HEK293T (cell line): ENCODE results near the gene AKIRIN2.
A peak's percentile ranks its signal among the peaks of the same experiment; 100 is the strongest.

ENCODE experiments used
- BHLHE40 ChIP-seq: fragments of 450-650 bp; IDR thresholded peaks from 2 replicates; pipeline ENCODE4 v1.6.1; 2016; ENCODE audit warnings: mild to moderate bottlenecking, moderate library complexity, borderline replicate concordance
- FOXA1 ChIP-seq: fragments of 450-650 bp; IDR thresholded peaks from 2 replicates; pipeline ENCODE4 v1.6.1; 2016; ENCODE audit warnings: mild to moderate bottlenecking
- FOXK2 ChIP-seq: fragments of 450-650 bp; IDR thresholded peaks from 2 replicates; pipeline ENCODE4 v1.6.1; 2016; ENCODE audit warnings: mild to moderate bottlenecking
- HDGF ChIP-seq: fragments of 450-650 bp; IDR thresholded peaks from 2 replicates; pipeline ENCODE4 v1.6.1; 2017; ENCODE audit warnings: antibody characterized with exemption, borderline replicate concordance
- NFRKB ChIP-seq: fragments of 450-650 bp; IDR thresholded peaks from 2 replicates; pipeline ENCODE4 v1.6.1; 2016; ENCODE audit warnings: mild to moderate bottlenecking, moderate library complexity
- PKNOX1 ChIP-seq: fragments of 450-650 bp; IDR thresholded peaks from 2 replicates; pipeline ENCODE4 v1.6.1; 2016
- SP1 ChIP-seq: fragments of 450-650 bp; IDR thresholded peaks from 2 replicates; pipeline ENCODE4 v1.6.1; 2017
- SUZ12 ChIP-seq: fragments of 450-650 bp; IDR thresholded peaks from 2 replicates; pipeline ENCODE4 v1.6.1; 2016; ENCODE audit warnings: mild to moderate bottlenecking
- TARDBP ChIP-seq: fragments of 450-650 bp; IDR thresholded peaks from 2 replicates; pipeline ENCODE4 v1.6.1; 2016

DNA sequence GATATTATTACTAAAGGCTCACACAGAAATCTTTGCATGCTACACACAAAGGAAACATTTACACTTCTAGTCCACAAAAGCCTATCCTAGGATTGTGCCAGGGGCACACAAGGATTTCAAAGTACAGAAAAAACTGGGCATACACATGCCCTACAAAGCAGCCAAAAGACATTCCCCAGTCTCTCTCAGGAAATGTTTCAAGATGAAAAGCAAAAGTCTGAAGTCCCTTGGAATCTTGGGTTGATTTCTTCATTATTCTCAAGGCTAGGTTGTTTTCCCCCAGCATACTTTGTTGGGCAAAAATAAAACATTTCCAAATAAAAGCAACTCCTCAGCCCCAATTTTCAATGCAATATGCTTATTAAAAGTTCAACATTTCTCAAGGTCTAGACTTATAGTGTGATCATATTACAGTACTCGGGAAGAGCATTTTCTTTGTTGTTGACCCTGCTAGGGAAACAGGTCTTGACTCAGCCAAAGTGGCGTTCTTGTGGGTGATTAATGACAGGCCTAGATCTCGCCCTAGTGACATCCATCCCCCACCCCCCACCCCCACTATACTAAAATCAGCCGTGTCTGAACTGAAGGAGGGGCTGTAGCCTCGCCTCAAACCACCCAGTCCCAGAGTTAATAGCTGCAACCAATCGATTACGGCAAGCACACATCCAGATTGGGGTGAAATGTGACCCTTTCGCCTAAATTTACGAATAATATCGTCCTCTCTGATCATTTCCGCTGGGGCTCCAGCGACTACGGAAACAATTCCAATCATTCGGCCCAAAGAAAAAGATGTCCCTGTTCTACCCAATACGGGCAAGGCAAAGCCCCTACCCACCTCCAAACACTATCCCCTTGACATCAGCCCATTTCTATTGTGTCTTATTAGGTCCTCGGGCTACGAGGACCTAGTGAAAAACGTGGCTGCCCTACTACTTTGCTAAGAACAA, 1.4 kb downstream of the AKIRIN2 start:
- TF ChIP-seq FOXK2 (no peak), PKNOX1 (peak; percentile 95), TARDBP (no peak), SUZ12 (no peak), NFRKB (no peak), HDGF (no peak), SP1 (no peak), BHLHE40 (no peak), FOXA1 (no peak)
